Gastroesophageal sphincter (tissue), 3 donors: Measurements from ENCODE around the gene TMIE.

Source experiments
- EP300 ChIP-seq: sonication (generic); formaldehyde crosslinking; IDR thresholded peaks from one replicate; pipeline ENCODE4 v1.6.1; 2017; ENCODE audit warnings: antibody characterized with exemption, mild to moderate bottlenecking
- TF ChIP-seq, protein P1 (sequence below), 4 experiments: fragments of 200-600 bp in 2 of 4; fragments of 450-650 bp in 2 of 4; sonication (generic) in 1 of 4; IDR thresholded peaks; one replicate each; pipeline ENCODE4 v1.5.1; 2017 to 2019; ENCODE audit warnings: antibody characterized with exemption in 4 of 4, mild to moderate bottlenecking in 2 of 4, moderate library complexity in 2 of 4

DNA sequence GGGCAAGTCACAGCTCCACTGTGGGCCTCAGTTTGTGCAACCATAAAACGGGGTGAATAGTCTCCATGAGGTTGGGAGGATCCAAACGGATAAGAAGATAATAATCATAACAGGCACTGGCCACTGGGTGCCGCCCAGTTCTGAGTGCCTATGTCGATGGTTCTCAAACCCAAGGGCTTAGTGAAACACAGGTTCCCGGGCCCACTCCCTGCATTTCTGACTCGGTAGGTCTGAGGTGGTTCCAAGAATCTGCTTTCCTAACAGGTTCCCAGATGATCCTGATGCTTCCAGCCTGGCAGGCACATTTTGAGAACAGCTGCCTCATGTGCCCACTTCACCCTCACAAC lies 28.9 kb upstream of the TMIE start:
- TF ChIP-seq, protein P1, sequence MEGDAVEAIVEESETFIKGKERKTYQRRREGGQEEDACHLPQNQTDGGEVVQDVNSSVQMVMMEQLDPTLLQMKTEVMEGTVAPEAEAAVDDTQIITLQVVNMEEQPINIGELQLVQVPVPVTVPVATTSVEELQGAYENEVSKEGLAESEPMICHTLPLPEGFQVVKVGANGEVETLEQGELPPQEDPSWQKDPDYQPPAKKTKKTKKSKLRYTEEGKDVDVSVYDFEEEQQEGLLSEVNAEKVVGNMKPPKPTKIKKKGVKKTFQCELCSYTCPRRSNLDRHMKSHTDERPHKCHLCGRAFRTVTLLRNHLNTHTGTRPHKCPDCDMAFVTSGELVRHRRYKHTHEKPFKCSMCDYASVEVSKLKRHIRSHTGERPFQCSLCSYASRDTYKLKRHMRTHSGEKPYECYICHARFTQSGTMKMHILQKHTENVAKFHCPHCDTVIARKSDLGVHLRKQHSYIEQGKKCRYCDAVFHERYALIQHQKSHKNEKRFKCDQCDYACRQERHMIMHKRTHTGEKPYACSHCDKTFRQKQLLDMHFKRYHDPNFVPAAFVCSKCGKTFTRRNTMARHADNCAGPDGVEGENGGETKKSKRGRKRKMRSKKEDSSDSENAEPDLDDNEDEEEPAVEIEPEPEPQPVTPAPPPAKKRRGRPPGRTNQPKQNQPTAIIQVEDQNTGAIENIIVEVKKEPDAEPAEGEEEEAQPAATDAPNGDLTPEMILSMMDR (IDR thresholded peaks at IDR 0.05), result no peak
- TF ChIP-seq EP300, result no peak
